HepG2 (cell line): ENCODE measurements around the gene TFEB. TPM values are rescaled to one million over a fixed set of nuclear protein-coding genes. Genes with fewer than 3 reads are reported as not detected.

Experiments used
- ARID2 ChIP-seq: sonication (generic); formaldehyde crosslinking; IDR thresholded peaks from 2 replicates; pipeline ENCODE4 v1.8.1; 2022; ENCODE audit warnings: mild to moderate bottlenecking, missing genetic modification reagents, borderline replicate concordance
- BRD4 ChIP-seq: sonication (generic); formaldehyde crosslinking; IDR thresholded peaks from 2 replicates; pipeline ENCODE4 v1.4.0; 2020; ENCODE audit warnings: missing genetic modification reagents
- ERF ChIP-seq: IDR thresholded peaks from 2 replicates; pipeline ENCODE4 v1.6.1; 2018; ENCODE audit warnings: missing biosample characterization, missing genetic modification reagents
- ETV5 ChIP-seq: IDR thresholded peaks from 2 replicates; pipeline ENCODE4 v1.6.1; 2018; ENCODE audit warnings: missing biosample characterization, missing genetic modification reagents, inconsistent platforms, borderline replicate concordance
- FOXA3 ChIP-seq: IDR thresholded peaks from 2 replicates; pipeline ENCODE4 v1.6.1; 2016; ENCODE audit warnings: missing genetic modification reagents, missing compliant biosample characterization
- ISL2 ChIP-seq: sonication (generic); formaldehyde crosslinking; IDR thresholded peaks from 2 replicates; pipeline ENCODE4 v1.5.0; 2020; ENCODE audit warnings: missing genetic modification reagents
- MAZ ChIP-seq, 2 experiments: sonication (generic) in 1 of 2; formaldehyde crosslinking in 1 of 2; IDR thresholded peaks; 2 replicates each; pipeline versions ENCODE4 v1.5.0 to v1.6.1; 2012 to 2020; ENCODE audit warnings: low read depth in 2 of 2, mild to moderate bottlenecking in 2 of 2, borderline replicate concordance in 1 of 2, improper control_type of control experiment in 1 of 2, low read length in 1 of 2, missing genetic modification reagents in 1 of 2, moderate library complexity in 1 of 2
- MED1 ChIP-seq: sonication (generic); formaldehyde crosslinking; IDR thresholded peaks from 2 replicates; pipeline ENCODE4 v1.4.0; 2020; ENCODE audit warnings: missing genetic modification reagents
- NCOR1 ChIP-seq: fragments of 200-600 bp; sonication (generic); IDR thresholded peaks from 2 replicates; pipeline ENCODE4 v1.7.0; 2017; ENCODE audit warnings: antibody characterized with exemption, low read length, borderline replicate concordance
- NRL ChIP-seq: sonication (generic); formaldehyde crosslinking; IDR thresholded peaks from 2 replicates; pipeline ENCODE4 v1.5.0; 2020; ENCODE audit warnings: missing genetic modification reagents, mild to moderate bottlenecking, moderate library complexity, borderline replicate concordance
- POLR2A ChIP-seq, 2 experiments: IDR thresholded peaks; 2 replicates each; pipeline ENCODE4 v1.6.1; 2011; ENCODE audit warnings: low read depth in 2 of 2, low read length in 2 of 2, mild to moderate bottlenecking in 1 of 2, moderate library complexity in 1 of 2; ENCODE audit not compliant: insufficient read depth in 1 of 2
- TEAD3 ChIP-seq: optimal IDR thresholded peaks from 2 replicates; pipeline ENCODE3; 2016; ENCODE audit warnings: borderline replicate concordance
- ZBTB38 ChIP-seq: sonication (generic); formaldehyde crosslinking; IDR thresholded peaks from 2 replicates; pipeline ENCODE4 v1.5.1; 2020; ENCODE audit warnings: mild to moderate bottlenecking, missing genetic modification reagents
- ZFP36 ChIP-seq: fragments of 150-350 bp; IDR thresholded peaks from 2 replicates; pipeline ENCODE4 v1.6.1; 2018; ENCODE audit warnings: borderline replicate concordance, low read length, low read depth; ENCODE audit not compliant: partially characterized antibody
- ZNF121 ChIP-seq: sonication (generic); formaldehyde crosslinking; IDR thresholded peaks from 2 replicates; pipeline ENCODE4 v1.5.0; 2020; ENCODE audit warnings: mild to moderate bottlenecking, missing genetic modification reagents
- ZNF224 ChIP-seq: sonication (generic); formaldehyde crosslinking; IDR thresholded peaks from 2 replicates; pipeline ENCODE4 v1.5.0; 2020; ENCODE audit warnings: mild to moderate bottlenecking, missing genetic modification reagents
- ZNF292 ChIP-seq: sonication (generic); formaldehyde crosslinking; IDR thresholded peaks from 2 replicates; pipeline ENCODE4 v1.8.1; 2022; ENCODE audit warnings: mild to moderate bottlenecking, low read depth, missing genetic modification reagents, borderline replicate concordance
- ZNF614 ChIP-seq: IDR thresholded peaks from 2 replicates; pipeline ENCODE4 v1.6.1; 2018; ENCODE audit warnings: missing biosample characterization, missing genetic modification reagents, inconsistent platforms, borderline replicate concordance
- polyA plus RNA-seq, 8 experiments: library from polyadenylated mRNA; depleted of rRNA in 3 of 8; stranded (reverse) in 7 of 8; unstranded in 1 of 8; fragments of >200 nt; fragmentation: Illumina TruSeq in 4 of 8; extraction: Trizol in 4 of 8; gene quantifications; 2 replicates each; pipeline versions ENCODE4 v1.2.1 to v1.2.3, GENCODE V29; 2011 to 2016; ENCODE audit warnings: low read depth in 4 of 8, missing spikeins in 1 of 8, mixed read lengths in 1 of 8; ENCODE audit not compliant: insufficient read depth in 1 of 8
- total RNA-seq, 5 experiments: library from RNA; depleted of rRNA; stranded (reverse); fragments of >200 nt; fragmentation: Illumina TruSeq; extraction: Trizol; gene quantifications; 2 replicates each; pipeline ENCODE4 v1.2.3, GENCODE V29; 2016; ENCODE audit warnings: low read depth in 1 of 5
- TF ChIP-seq, protein P1 (sequence below): sonication (generic); formaldehyde crosslinking; IDR thresholded peaks from 2 replicates; pipeline ENCODE4 v1.5.1; 2020; ENCODE audit warnings: missing genetic modification reagents, mild to moderate bottlenecking, borderline replicate concordance
- TF ChIP-seq, protein P2 (sequence below), 2 experiments: sonication (generic) in 1 of 2; formaldehyde crosslinking in 1 of 2; IDR thresholded peaks; 2 replicates each; pipeline versions ENCODE4 v1.4.0 to v1.6.1; 2018 to 2020; ENCODE audit warnings: missing genetic modification reagents in 2 of 2, borderline replicate concordance in 1 of 2, low read depth in 1 of 2, mild to moderate bottlenecking in 1 of 2, missing biosample characterization in 1 of 2
- TF ChIP-seq, protein P3 (sequence below): sonication (generic); formaldehyde crosslinking; IDR thresholded peaks from 2 replicates; pipeline ENCODE4 v1.4.0; 2020; ENCODE audit warnings: missing genetic modification reagents, borderline replicate concordance
- TF ChIP-seq, protein P4 (sequence below): sonication (generic); formaldehyde crosslinking; IDR thresholded peaks from 2 replicates; pipeline ENCODE4 v1.4.0; 2020; ENCODE audit warnings: missing genetic modification reagents; ENCODE audit errors: not compliant biosample characterization

The TFEB gene
- total and polyA plus RNA-seq, 2 of the 13 experiments (the other 11 are each of a cell fraction or from before 2014, with no cell fraction given), result 13.3 to 18.7 TPM

DNA sequence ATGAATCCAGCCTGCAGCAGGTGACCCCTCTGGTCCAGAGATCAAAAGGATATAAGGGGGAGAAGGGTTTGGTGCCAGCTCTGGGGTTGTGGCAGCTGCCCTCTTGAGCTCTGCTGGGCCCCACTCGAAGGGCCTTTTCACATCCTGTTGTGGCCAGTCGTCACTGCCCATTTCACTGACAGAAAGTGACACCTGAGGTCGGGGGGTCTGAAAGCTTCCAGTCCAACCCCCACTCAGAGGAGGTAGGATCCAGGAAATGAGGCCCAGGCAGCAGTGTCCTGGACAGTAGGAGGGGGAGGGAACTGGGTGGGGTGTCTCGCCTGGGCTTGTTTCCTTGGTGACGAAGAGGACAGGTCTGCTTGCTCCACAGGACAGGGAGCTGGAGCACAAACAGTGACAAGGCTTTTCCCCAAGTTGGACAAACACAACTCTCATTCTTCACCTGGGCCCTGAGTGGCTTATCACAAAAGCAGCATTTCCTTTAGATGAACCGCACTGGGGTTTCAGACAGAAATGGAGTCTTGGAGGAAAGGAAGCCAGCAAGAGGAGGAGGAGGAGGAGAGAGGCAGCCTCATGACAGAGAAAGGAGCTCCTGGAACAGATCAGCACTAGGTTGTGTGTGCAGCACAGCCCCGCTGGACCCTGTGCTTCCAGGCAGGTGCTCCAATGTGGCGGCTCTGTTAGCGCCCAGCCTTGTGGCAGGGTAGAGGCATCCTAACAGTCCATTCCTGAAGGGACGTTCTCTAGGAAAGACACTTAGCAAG, 33.3 kb upstream of the TFEB start (continued):
- TF ChIP-seq TEAD3 (peak; percentile 38), ERF (peak; percentile 21), POLR2A (IDR thresholded peaks at IDR 0.05; ENCODE audit: insufficient read depth in 1 of 2, low read depth in 2 of 2, low read length in 2 of 2) (peak in 1 of 2 experiments; percentile 30; a peak in 1 of 4 replicates), NCOR1 (peak; percentile 78), MAZ (IDR thresholded peaks at IDR 0.05; ENCODE audit: borderline replicate concordance, low read depth, low read length) (peak; percentile 59; the same call in 1 of the 2 replicates), MAZ (CRISPR knock-in tag; IDR thresholded peaks at IDR 0.05; ENCODE audit: low read depth) (0 out of 2 replicates have a peak, but pooled peaks have one; percentile 31), NRL (CRISPR knock-in tag) (no peak), FOXA3 (CRISPR knock-in tag) (peak; percentile 5; the same call in 1 of the 2 replicates), ZNF292 (CRISPR knock-in tag) (peak; percentile 52; the same call in 1 of the 2 replicates), MED1 (CRISPR knock-in tag) (peak; percentile 67), ETV5 (CRISPR knock-in tag) (peak; percentile 68; the same call in 1 of the 2 replicates), BRD4 (CRISPR knock-in tag) (peak; percentile 48; the same call in 1 of the 2 replicates), ZFP36 (no peak), ARID2 (0 out of 2 replicates have a peak, but pooled peaks have one; percentile 42), ZNF224 (CRISPR knock-in tag) (no peak), ZNF121 (CRISPR knock-in tag) (peak; percentile 90), ZNF614 (CRISPR knock-in tag) (no peak), ISL2 (CRISPR knock-in tag) (peak; percentile 58; the same call in 1 of the 2 replicates), ZBTB38 (peak; percentile 87)
- TF ChIP-seq, protein P1, sequence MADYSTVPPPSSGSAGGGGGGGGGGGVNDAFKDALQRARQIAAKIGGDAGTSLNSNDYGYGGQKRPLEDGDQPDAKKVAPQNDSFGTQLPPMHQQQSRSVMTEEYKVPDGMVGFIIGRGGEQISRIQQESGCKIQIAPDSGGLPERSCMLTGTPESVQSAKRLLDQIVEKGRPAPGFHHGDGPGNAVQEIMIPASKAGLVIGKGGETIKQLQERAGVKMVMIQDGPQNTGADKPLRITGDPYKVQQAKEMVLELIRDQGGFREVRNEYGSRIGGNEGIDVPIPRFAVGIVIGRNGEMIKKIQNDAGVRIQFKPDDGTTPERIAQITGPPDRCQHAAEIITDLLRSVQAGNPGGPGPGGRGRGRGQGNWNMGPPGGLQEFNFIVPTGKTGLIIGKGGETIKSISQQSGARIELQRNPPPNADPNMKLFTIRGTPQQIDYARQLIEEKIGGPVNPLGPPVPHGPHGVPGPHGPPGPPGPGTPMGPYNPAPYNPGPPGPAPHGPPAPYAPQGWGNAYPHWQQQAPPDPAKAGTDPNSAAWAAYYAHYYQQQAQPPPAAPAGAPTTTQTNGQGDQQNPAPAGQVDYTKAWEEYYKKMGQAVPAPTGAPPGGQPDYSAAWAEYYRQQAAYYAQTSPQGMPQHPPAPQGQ (CRISPR knock-in tag), result no peak
- TF ChIP-seq, protein P2, sequence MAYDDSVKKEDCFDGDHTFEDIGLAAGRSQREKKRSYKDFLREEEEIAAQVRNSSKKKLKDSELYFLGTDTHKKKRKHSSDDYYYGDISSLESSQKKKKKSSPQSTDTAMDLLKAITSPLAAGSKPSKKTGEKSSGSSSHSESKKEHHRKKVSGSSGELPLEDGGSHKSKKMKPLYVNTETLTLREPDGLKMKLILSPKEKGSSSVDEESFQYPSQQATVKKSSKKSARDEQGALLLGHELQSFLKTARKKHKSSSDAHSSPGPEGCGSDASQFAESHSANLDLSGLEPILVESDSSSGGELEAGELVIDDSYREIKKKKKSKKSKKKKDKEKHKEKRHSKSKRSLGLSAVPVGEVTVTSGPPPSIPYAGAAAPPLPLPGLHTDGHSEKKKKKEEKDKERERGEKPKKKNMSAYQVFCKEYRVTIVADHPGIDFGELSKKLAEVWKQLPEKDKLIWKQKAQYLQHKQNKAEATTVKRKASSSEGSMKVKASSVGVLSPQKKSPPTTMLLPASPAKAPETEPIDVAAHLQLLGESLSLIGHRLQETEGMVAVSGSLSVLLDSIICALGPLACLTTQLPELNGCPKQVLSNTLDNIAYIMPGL (CRISPR knock-in tag; IDR thresholded peaks at IDR 0.05; ENCODE audit: borderline replicate concordance in 1 of 2, low read depth in 1 of 2), result no peak; a peak in 1 of 4 replicates
- TF ChIP-seq, protein P3, sequence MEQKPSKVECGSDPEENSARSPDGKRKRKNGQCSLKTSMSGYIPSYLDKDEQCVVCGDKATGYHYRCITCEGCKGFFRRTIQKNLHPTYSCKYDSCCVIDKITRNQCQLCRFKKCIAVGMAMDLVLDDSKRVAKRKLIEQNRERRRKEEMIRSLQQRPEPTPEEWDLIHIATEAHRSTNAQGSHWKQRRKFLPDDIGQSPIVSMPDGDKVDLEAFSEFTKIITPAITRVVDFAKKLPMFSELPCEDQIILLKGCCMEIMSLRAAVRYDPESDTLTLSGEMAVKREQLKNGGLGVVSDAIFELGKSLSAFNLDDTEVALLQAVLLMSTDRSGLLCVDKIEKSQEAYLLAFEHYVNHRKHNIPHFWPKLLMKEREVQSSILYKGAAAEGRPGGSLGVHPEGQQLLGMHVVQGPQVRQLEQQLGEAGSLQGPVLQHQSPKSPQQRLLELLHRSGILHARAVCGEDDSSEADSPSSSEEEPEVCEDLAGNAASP (CRISPR knock-in tag), result peak; percentile 30; the same call in 1 of the 2 replicates
- TF ChIP-seq, protein P4, sequence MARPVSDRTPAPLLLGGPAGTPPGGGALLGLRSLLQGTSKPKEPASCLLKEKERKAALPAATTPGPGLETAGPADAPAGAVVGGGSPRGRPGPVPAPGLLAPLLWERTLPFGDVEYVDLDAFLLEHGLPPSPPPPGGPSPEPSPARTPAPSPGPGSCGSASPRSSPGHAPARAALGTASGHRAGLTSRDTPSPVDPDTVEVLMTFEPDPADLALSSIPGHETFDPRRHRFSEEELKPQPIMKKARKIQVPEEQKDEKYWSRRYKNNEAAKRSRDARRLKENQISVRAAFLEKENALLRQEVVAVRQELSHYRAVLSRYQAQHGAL (CRISPR knock-in tag), result peak; percentile 46
